ENCODE measurements around the gene PLXNA2.

GRCh38 chr1:208185801-208186231 lies 58.4 kb downstream of the PLXNA2 start:
- TF ChIP-seq CTCF (IDR thresholded peaks at IDR 0.05) (no peak), EZH2 (IDR thresholded peaks at IDR 0.05; ENCODE audit: borderline replicate concordance, insufficient read depth, low read depth, low read length, poor library complexity, severe bottlenecking) (no peak)
